GM21528 (cell line): ENCODE measurements around the gene NPHP4.

Experiments used
- ATAC-seq: cut with Tn5 transposase; IDR thresholded peaks from one replicate; pipeline ENCODE4 v1.9.1; 2021; ENCODE audit warnings: mild to moderate bottlenecking, moderate library complexity; ENCODE audit not compliant: unreplicated experiment, low FRiP score

NPHP4 gene

GRCh38 chr1:5975133-5975880, 16.9 kb downstream of the NPHP4 start:
- no peak for ATAC-seq

- no peak for ATAC-seq
Observed at GRCh38 chr1:5974631-5975030, 17.6 kb downstream of the NPHP4 start.

- no peak for ATAC-seq
Observed at GRCh38 chr1:5973771-5974170, 18.5 kb downstream of the NPHP4 start.

GRCh38 chr1:5972198-5972520, 20.1 kb downstream of the NPHP4 start:
- no peak for ATAC-seq

GRCh38 chr1:5971471-5972197, 20.6 kb downstream of the NPHP4 start:
- ATAC-seq, result no peak

- no peak for ATAC-seq
Observed at GRCh38 chr1:5970610-5971273, 21.5 kb downstream of the NPHP4 start.

GRCh38 chr1:5969168-5969567, 23.1 kb downstream of the NPHP4 start:
- ATAC-seq, result no peak

- no peak for ATAC-seq
Observed at GRCh38 chr1:5968161-5968736, 24.0 kb downstream of the NPHP4 start.

- ATAC-seq, result no peak
Observed at GRCh38 chr1:5967351-5968160, 24.7 kb downstream of the NPHP4 start.

- ATAC-seq, result no peak
Observed at GRCh38 chr1:5966543-5967205, 25.6 kb downstream of the NPHP4 start.

GRCh38 chr1:5965586-5966131, 26.6 kb downstream of the NPHP4 start:
- ATAC-seq, result no peak

GRCh38 chr1:5962265-5963105, 29.7 kb downstream of the NPHP4 start:
- no peak for ATAC-seq

GRCh38 chr1:5961601-5962000, 30.6 kb downstream of the NPHP4 start:
- ATAC-seq, result no peak

- no peak for ATAC-seq
Observed at GRCh38 chr1:5960336-5960735, 31.9 kb downstream of the NPHP4 start.

- ATAC-seq, result no peak
Observed at GRCh38 chr1:5959667-5960230, 32.5 kb downstream of the NPHP4 start.

- ATAC-seq, result no peak
Observed at GRCh38 chr1:5959087-5959486, 33.1 kb downstream of the NPHP4 start.

GRCh38 chr1:5956022-5956830, 36.0 kb downstream of the NPHP4 start:
- no peak for ATAC-seq
